GM21390 (cell line): Measurements from ENCODE around the gene KCNMA1.
"Not testable (repeated sequence)": the region's sequence is repeated elsewhere in the genome, so short reads cannot be mapped to it uniquely, and the experiment has no call there.

ENCODE experiments used
- ATAC-seq: cut with Tn5 transposase; IDR thresholded peaks from one replicate; pipeline ENCODE4 v1.9.1; 2021; ENCODE audit not compliant: unreplicated experiment

The KCNMA1 gene

DNA sequence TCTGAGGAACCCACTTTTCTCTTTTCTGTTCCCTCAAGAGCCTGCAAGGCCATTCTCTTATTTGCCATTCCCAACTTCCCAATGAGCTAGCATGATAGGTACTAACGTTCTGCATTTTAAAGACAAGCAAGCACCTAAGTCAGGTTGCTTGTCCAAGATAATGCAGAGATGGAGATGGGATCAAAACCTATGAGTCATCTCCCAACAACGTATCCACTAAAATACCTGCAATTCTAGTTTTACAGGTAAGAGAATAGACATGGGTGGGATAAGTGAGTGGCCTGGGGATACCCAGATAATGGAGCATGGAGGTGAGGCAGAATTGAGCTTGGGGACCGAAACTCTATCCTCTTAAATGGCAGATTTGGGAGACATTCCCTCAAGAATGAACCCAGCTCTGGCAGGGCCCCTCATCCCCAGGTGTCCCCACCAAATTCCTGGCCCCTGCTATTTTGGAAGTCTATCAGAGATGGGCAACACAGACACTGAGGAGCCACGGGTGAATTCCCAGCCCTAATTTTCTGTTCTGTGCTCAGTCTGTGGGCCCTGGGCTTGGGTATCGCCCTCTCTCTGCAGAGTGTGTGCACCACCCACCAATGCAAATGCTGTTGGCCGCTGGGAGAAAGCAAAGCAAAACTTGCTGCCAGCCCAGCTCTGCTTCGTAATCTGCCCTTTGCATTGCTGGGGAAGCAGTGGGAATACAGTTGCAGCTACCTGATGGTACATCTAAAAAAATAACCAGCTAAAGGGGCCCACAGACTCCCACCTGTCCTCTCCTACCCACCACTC lies 98.3 kb downstream of the KCNMA1 start:
- no peak for ATAC-seq

DNA sequence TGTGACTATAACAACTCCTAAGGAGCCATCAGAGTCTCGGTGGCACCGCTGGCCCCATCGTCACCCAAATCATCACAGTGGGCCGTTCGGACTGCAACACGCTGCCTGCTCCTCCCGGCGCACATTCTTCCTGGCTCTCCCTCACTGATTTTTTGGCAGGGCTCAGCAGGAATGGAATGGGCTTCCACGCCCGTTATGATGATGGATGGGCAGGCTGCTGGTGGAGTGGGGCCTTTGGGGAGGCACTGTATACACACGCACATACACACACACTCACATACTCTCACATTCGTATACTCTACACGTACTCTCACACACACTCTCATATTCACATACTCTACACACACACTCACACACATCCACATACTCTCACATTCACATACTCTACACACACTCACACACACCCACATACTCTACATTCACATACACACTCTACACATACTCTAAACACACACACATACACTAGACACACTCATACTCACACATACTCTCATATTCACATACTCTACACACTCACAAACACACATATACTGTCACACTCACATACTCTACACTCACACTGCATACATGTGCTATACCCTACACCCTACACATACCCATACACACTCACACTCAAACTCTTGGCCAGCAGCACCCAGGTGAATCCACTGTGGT lies 99.8 kb downstream of the KCNMA1 start:
- no peak for ATAC-seq

DNA sequence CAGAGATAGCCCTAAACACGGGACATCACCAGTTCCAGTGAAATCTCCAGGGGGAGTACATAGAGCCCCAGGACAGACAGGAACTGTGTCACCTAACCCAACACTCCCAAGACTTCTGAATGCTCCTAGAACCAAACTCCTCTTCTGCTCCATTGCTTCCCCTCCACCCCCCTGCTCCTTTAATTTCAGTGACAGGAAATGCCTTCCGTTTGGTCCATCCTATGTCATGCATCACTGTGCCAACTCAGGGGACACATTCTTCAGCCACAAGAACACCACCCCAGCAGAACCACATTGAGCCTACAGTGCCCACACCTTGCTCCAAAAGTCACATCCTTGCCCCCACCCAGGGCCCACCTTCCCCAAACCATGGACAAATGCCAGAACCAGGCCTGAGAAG lies 100.5 kb downstream of the KCNMA1 start:
- ATAC-seq, result no peak

DNA sequence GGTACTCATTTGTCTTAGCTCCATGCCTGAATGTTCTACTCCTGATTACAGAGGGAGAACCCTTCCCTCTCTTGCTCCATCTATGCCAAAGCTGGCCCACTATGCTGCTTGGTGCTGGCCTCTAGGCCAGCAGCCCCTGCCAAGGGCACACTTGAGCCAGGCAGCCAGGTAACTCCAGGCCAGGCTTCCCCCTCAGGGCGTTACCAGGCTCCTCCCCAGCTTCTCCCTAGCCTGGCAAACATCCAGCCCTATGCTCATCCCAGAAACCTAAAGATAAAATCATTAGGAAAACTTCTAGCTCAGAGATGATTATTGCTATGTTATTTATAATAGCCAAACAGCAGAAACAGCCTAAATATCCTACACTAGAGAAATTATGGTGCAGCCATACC lies 103.7 kb downstream of the KCNMA1 start:
- ATAC-seq, result no peak

DNA sequence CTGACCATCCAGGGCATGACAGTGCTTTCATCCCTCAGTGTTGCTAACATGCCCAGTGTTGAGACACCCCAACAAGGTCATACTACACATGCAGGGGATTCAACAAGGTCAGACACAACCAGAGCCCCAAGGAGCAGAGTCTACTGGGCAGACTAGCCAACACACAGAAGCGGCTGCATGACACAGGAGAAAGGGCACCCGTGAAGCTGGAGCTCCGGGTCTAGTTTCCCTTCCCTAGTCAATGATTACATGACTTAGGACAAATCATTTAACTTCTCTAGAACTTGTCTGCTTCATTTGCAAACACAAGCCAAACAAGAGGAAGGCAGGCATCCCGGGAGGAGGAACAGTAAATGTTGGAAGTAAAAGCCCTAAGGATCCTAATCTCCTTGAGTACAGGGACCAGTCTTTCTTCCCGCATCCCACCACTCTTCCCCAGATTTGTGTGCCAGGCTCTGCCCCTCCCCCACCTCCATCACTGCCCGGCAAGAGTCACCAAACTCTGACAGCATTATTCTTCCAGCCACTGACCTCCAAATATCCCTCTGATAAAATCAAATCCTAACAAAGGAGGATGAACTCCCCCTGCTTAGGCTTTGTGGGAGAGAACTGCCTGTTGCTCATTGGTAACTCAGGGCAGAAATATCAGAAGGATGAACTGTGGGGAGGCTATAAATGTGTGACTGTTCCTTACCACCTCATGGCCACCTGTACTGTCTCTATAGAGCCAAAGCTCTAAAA lies 104.3 kb downstream of the KCNMA1 start:
- ATAC-seq, result no peak

DNA sequence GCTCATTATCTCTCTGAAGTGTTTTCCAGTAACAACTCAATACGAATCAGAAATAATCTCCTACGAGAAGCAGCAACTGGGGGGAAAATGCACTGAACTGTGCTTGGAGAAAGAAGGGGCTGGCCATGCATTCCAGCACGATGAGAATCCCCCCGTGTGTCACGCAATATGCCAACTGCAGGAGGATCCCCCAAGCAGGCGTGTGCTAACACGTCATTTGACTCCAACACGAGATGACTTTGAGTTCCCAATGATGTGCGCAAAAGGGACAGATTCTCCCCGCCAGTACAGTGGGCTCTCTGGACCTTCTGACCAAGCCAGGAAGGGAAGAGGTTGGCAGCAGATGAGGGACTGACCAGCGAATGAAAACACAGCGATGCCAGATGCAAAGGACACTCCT lies 105.5 kb downstream of the KCNMA1 start:
- ATAC-seq, result no peak

DNA sequence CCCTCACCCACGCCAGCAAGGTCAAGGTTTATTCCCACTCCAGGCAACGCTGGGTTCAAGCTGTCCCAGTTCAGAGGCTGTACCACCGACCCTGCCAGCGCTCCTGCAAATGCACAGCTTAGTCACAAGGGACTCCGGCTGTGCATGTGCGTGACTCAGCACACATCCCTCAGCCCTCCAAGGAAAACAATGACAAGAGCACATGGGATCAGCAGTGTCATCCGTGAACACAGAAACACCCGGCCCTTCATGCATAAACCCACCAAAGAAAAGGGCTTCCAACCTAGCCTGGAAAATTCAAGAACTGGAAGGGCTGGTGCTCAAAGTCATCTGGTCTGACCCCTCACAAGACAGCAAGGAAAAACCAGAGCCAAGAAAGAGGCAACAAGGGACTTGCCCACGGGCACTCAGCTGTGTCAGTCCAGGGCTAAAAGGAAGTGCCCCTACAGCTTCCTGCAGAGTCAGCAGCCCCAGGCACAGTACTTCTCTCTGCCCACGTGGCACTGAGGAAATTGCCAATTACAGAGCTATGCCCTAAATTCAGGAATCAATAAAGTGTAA lies 106.1 kb downstream of the KCNMA1 start:
- ATAC-seq, result no peak

DNA sequence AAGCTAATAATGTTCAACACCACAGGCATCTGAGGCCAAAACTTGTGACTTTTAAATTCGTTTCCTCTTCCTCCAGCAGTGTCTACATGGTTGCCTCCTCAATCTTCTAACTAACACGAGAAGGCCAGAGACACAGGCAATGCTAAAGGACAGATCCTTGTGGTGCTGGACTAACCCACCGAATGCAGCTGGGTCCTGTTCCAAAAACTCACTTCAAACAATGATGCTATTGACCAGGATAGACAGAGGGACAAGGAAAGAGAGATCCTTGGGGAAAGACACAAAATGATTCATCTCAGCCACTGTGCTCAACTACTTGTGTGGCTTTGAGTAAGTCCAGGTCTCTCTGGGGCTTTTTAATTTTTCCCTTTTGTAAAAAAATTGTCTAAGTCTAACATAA lies 107.6 kb downstream of the KCNMA1 start:
- no peak for ATAC-seq

DNA sequence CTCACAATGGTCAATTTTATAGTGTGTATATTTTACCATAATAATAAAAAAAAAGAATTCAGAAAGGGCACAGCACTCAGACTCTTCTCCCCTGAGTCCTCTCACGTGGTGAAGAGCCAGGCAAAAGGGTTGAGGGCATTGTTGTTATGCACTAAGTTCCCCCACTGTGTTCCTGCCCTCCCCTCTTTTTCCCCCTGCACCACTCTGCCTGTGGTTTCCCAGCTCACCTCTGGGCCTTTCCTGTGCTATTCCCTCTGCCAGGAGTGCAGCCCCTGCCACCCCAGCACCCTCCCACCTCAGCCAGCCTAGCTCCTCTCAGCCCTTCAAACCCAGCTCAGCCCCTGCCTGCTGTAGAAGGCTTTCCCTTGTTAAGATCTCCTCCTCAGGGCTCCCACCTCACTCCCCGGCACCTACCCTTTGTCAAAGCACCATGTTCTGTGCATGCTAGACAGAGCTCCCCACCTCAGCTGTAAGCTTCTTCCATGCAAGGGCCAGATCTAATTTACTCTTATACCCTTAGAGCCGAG lies 108.5 kb downstream of the KCNMA1 start:
- ATAC-seq, result no peak

DNA sequence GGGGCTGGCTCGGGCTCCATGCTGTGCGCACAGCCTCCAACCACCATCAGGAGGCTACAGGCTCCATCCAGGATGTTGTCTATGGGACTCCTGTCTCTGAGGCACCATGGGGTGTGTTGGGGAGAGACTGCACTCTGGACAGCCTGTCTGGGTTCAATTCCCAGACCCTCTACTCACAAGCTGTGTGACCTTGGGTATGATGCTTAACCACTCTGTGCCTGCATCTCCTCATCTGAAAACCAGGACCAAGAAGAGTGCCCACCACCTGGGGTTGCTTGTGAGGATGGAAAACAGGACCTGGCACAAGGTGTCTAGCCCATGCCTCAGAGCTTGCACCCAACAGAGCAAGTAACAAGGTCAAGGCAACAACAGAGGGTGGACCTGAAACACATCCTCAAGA lies 109.8 kb downstream of the KCNMA1 start:
- no peak for ATAC-seq

DNA sequence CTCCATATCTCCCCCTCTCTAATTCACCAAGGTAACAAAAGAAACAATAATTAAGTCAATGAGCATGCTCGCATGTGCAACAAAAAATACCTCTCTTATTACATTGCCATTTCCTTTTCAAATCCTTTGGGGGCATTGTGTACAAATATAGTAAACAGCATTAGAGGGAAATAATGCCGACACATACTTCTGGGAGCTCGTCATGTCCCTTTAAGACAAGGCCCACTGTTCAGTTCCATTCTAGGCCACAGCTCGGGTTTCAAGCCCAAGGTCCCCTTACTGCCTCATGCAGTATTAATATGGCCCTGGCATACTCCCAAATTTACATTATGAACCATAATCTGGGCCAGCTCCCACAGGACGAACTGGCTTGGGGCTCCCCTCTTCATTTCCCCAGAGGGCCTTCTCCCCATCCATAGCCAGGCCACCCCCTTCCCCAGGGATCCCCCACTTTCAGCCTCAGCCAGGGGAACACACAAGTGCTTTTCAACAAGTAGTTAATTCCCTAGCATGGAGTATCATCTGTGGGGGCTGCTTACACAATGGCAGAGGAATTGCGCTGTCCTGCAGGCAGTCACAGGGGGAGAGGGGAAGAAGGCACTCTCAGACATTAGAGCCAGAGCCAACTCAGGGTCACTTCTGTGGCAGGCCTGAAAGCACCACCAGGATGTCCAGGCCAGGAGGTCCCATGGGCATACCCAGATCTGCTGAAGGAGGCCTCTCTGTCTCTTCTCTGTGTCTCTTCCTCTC lies 110.6 kb downstream of the KCNMA1 start:
- no peak for ATAC-seq

DNA sequence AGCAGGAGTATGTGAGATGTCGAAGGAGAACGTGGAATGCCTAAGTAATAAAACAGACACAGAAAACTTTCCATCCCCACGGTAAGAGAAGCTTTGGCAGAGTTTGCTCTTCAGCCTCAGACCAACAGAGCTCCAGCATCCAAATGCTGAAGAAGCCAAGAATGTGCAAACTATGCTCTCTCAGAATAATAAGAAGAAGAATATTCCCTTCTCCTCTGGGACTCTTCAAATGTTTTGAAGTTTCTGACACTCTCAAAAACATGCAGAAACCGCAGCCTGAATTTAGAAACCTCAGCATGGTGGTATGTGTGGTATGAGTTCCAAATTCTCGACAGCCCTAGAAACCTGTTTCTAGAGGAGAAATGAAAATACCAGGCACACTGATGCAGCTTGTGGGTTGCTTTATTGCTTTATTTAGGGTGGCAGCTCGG lies 113.3 kb downstream of the KCNMA1 start:
- no peak for ATAC-seq

DNA sequence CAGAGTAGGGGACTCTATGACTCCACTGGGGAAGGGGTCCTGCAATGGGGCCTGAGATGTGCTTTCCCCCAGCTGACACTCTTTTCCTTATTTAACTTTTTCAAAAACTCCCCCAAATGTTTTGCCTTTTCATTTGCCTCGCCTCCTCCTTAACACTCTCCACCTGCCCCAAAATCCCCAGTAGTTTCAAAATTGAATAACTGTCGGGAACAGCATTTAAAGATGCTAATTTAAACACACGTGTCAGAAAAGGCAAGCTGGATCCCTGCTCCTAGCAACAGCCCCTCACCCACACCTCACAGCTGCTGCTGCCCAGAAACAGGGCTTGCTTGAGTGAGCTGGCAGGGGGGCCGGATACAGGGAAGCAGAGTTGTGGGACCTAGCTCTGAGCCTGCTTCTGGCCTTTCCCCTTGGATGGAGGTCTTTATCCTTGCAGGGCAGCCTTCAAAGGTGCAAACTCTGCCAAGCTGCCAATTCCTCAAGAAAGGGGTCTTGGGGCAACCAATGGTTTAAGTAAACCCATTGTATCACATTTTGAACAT lies 115.3 kb downstream of the KCNMA1 start:
- ATAC-seq, result no peak

DNA sequence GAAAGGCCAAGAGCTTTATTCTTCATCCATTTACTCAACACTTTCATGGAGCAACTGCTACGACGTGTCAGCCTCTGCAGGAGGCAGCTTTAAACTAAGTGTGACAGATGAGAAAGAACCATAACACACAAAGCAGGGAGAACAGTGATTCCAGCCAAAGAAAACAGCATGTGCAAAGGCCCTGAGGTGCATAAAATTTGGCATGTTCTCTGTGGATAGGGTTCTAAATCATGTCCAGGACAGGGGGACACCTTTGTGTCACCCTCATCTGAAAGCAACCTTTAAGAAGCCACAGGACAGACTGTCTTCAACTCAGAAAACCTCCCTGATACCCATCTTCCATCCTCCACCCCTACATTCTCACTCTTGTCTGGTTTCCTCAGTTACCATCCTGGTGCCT lies 116.6 kb downstream of the KCNMA1 start:
- ATAC-seq, result no peak

DNA sequence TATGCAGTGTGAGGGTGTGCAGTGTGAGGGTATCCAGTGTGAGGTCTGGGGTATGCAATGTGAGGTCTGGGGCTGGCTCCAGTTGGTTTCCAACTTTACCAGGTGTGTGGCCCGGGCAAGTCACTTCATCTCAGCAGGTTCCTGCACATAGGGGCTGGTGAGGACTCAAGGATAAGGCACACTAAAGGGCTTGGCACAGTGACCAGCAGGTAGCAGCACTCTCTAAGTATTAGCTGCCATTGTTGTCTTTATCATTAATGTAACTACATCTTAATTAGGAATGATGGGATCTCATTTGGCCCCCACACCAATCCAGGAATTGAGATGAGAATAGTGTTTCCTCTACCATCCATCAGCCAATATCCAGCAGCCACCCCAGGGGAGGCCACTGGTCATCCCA lies 117.3 kb downstream of the KCNMA1 start:
- no peak for ATAC-seq

DNA sequence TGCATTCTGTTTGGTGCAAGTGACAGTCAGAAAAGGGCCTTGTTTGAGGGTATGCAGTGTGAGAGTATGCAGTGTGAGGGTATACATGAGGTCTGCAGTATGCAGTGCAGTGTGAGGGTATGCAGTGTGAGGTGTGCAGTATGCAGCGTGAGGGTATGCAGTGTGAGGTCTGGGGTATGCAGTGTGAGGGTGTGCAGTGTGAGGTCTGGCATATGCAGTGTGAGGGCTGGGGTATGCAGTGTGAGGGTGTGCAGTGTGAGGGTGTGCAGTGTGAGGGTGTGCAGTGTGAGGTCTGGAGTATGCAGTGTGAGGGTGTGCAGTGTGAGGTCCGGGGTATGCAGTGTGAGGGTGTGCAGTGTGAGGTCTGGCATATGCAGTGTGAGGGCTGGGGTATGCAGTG lies 117.8 kb downstream of the KCNMA1 start:
- ATAC-seq, result not testable (repeated sequence)

DNA sequence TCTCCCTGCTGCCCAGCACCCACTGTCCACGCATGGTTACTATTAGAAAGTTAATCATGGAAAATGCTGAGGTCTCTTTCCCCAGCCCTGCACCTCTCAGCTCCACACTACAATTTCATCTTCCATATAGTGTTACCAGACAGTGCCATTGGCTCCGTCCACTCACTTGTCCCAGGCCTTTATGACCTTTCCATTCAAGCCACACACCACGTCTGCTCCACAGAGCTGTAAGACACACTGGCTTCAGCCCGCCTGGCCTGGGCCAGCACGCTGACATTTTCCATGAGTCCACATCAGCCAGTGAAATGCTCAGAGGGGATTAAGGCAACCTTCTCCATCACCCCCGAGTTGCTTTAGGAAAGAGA lies 118.7 kb downstream of the KCNMA1 start:
- ATAC-seq, result no peak

DNA sequence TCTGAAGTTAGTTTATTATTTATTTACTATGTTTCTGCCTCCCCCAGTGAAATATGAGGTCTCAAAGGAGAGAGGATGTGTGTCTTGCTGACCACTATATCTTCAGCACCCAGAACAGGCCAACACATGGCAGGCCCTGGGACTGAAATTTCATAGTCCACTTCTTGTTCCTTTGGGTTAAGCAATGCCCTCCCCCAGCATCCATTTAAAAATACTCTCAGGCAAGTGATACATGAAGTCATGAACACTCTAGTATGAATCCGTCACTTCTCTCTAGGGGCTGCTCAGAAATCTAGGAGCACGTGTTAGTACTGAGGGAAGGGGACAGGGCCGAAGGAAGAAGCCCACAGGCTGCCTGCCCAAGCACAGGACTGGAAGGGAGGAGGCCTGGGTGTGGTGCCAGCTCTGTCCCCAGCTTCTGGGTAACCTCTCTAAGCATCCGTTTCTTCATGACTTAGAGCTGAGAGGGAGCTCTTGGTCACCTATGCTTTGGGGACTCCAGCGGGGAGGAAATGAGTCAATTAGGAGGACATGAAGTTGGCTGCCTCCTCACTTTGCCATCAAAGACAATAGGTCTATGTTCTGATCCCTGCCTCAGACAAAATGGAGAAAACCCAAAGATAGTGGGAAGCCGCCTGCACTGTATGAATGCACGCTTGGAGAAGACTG lies 119.2 kb downstream of the KCNMA1 start:
- no peak for ATAC-seq

DNA sequence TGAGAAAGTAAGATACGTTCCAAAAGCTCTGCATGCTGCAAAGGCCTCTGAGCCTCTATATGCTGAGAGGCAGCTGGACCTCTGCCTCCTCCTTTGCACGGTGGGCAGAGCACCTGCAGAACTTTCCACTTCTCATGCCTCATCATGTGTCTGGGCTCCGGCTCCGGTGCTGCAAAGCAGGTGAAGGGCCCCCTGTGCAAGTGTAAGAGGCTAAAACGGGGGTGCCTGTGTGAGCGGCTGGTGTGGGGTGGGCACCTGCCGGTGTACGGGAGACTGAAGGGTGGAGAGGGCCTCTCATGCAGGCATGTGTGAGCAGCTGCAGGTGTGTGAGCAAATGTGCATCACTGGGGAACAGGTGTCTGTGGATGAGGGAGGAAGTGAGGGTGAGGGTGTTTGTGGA lies 121.0 kb downstream of the KCNMA1 start:
- ATAC-seq, result no peak

DNA sequence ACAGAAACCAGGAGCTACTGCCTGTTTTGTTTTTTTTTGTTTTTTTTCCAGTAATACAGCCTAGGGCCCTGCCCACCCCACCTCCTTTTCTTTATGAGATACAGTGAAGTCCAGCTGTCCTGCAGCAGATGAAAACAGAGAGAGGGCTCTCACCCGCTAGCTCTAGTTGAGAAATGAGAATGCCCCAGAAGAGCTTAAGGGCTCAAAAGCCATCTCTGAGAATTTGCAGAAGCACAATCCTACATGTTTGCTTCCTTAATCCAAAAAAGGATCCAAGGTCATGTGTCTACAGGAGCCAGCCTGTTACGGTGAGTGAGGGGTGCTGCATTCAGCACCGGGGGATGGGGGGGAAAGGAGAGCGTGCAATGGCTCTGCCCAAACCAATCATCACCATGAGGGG lies 122.7 kb downstream of the KCNMA1 start:
- no peak for ATAC-seq
